Erythroblast (primary cell): Measurements from ENCODE around the gene CPAMD8.

Experiments
- GATA1 ChIP-seq: IDR thresholded peaks from 2 replicates; pipeline ENCODE4 v1.6.1; 2011; ENCODE audit warnings: low read depth, mild to moderate bottlenecking, control low read depth, low read length, moderate library complexity
- POLR2A ChIP-seq: IDR thresholded peaks from 2 replicates; pipeline ENCODE4 v1.6.1; 2011; ENCODE audit warnings: mild to moderate bottlenecking, low read length

GRCh38 chr19:17011485-17011884 lies 15.1 kb downstream of the CPAMD8 start:
- no peak for TF ChIP-seq POLR2A
- TF ChIP-seq GATA1: no peak
